Measurements from ENCODE around the gene GPC5. TPM values are rescaled to one million over a fixed set of nuclear protein-coding genes. Genes with fewer than 3 reads are reported as not detected.
"Not testable (repeated sequence)": the region's sequence is repeated elsewhere in the genome, so short reads cannot be mapped to it uniquely, and the experiment has no call there.

Gene GPC5
- total RNA-seq, 2 experiments from 2014 or later, result 0.06 TPM; not detected in 1

GRCh38 chr13:92262100-92262788 lies 863.8 kb downstream of the GPC5 start:
- CTCF ChIA-PET, result interaction anchor here (1.2 kb wide), 1 partner anchor 14 kb away, joined by 3 read pairs; no protein-coding TSS in a partner anchor

GRCh38 chr13:92265408-92265807 lies 867.0 kb downstream of the GPC5 start:
- no peaks in the 10 kb centered on the region for H3K27me3 Mint-ChIP-seq
- POLR2A ChIA-PET, result no interaction called here
- H3K27ac Mint-ChIP-seq, result no peak overlapping the region
- no peak overlapping the region for H3K4me3 Mint-ChIP-seq
- H3K4me1 Mint-ChIP-seq, result no peaks in the 10 kb centered on the region
- CTCF ChIA-PET, result no interaction called here
- DNase-seq, result no peak
- no peaks in the 10 kb centered on the region for H3K36me3 Mint-ChIP-seq (ENCODE audit: low read depth)
- H3K9me3 Mint-ChIP-seq, result no peaks in the 10 kb centered on the region

More at GRCh38 chr13:92262100-92262788, 863.8 kb downstream of the GPC5 start:
- DNase-seq, result no peak
- POLR2A ChIA-PET, result no interaction called here
- Mint-ChIP-seq H3K4me3 (no peak overlapping the region), H3K9me3 (peaks cover 3% of the 10 kb centered on the region), H3K27me3 (no peaks in the 10 kb centered on the region), H3K4me1 (no peaks in the 10 kb centered on the region), H3K36me3 (ENCODE audit: low read depth) (no peaks in the 10 kb centered on the region), H3K27ac (no peak overlapping the region)

GRCh38 chr13:92270990-92271389 lies 872.6 kb downstream of the GPC5 start:
- no peaks in the 10 kb centered on the region for H3K36me3 Mint-ChIP-seq (ENCODE audit: low read depth)
- H3K27ac Mint-ChIP-seq, result no peak overlapping the region
- no peaks in the 10 kb centered on the region for H3K4me1 Mint-ChIP-seq
- DNase-seq, result no peak
- H3K9me3 Mint-ChIP-seq, result no peaks in the 10 kb centered on the region
- H3K27me3 Mint-ChIP-seq, result no peaks in the 10 kb centered on the region
- CTCF ChIA-PET, result no interaction called here
- POLR2A ChIA-PET, result no interaction called here
- no peak overlapping the region for H3K4me3 Mint-ChIP-seq

- Mint-ChIP-seq H3K9me3 (no peaks in the 10 kb centered on the region), H3K36me3 (ENCODE audit: low read depth) (no peaks in the 10 kb centered on the region), H3K4me1 (no peaks in the 10 kb centered on the region), H3K4me3 (no peak overlapping the region), H3K27me3 (no peaks in the 10 kb centered on the region), H3K27ac (no peak overlapping the region)
- DNase-seq, result no peak
- POLR2A ChIA-PET, result no interaction called here
- CTCF ChIA-PET, result no interaction called here
Measured at GRCh38 chr13:92272177-92272576, 873.8 kb downstream of the GPC5 start.

GRCh38 chr13:92280986-92281385 lies 882.6 kb downstream of the GPC5 start:
- CTCF ChIA-PET; H3K27me3 Mint-ChIP-seq; H3K4me3 Mint-ChIP-seq; H3K4me1 Mint-ChIP-seq; POLR2A ChIA-PET; H3K9me3 Mint-ChIP-seq; H3K27ac Mint-ChIP-seq; DNase-seq; H3K36me3 Mint-ChIP-seq (ENCODE audit: low read depth): not testable (repeated sequence)

- H3K4me1 Mint-ChIP-seq; H3K4me3 Mint-ChIP-seq; POLR2A ChIA-PET; H3K36me3 Mint-ChIP-seq (ENCODE audit: low read depth); H3K27ac Mint-ChIP-seq; CTCF ChIA-PET; H3K27me3 Mint-ChIP-seq; DNase-seq: not testable (repeated sequence)
- peaks cover 20% of the 10 kb centered on the region for H3K9me3 Mint-ChIP-seq
Measured at GRCh38 chr13:92290718-92291307, 892.4 kb downstream of the GPC5 start.

- H3K27ac Mint-ChIP-seq; DNase-seq; H3K4me3 Mint-ChIP-seq; POLR2A ChIA-PET; H3K36me3 Mint-ChIP-seq (ENCODE audit: low read depth); CTCF ChIA-PET; H3K27me3 Mint-ChIP-seq; H3K4me1 Mint-ChIP-seq: not testable (repeated sequence)
- H3K9me3 Mint-ChIP-seq, result peaks cover 20% of the 10 kb centered on the region
Measured at GRCh38 chr13:92294533-92294932, 896.1 kb downstream of the GPC5 start.

- H3K36me3 Mint-ChIP-seq (ENCODE audit: low read depth); CTCF ChIA-PET; H3K4me1 Mint-ChIP-seq; H3K27me3 Mint-ChIP-seq; DNase-seq; H3K27ac Mint-ChIP-seq; POLR2A ChIA-PET; H3K4me3 Mint-ChIP-seq: not testable (repeated sequence)
- H3K9me3 Mint-ChIP-seq, result peaks cover 16% of the 10 kb centered on the region
Measured at GRCh38 chr13:92296154-92296671, 897.8 kb downstream of the GPC5 start.

GRCh38 chr13:92297971-92298942 lies 899.8 kb downstream of the GPC5 start:
- ChIA-PET POLR2A (no interaction called here), CTCF (no interaction called here)
- Mint-ChIP-seq H3K4me1 (no peaks in the 10 kb centered on the region), H3K9me3 (peaks cover 6% of the 10 kb centered on the region), H3K27me3 (no peaks in the 10 kb centered on the region), H3K36me3 (ENCODE audit: low read depth) (no peaks in the 10 kb centered on the region), H3K27ac (no peak overlapping the region), H3K4me3 (no peak overlapping the region)
- no peak for DNase-seq

GRCh38 chr13:92300651-92301050 lies 902.2 kb downstream of the GPC5 start:
- no peaks in the 10 kb centered on the region for H3K36me3 Mint-ChIP-seq (ENCODE audit: low read depth)
- ChIA-PET POLR2A (no interaction called here), CTCF (no interaction called here)
- no peak overlapping the region for H3K4me3 Mint-ChIP-seq
- no peak for DNase-seq
- H3K27ac Mint-ChIP-seq, result no peak overlapping the region
- H3K27me3 Mint-ChIP-seq, result no peaks in the 10 kb centered on the region
- H3K9me3 Mint-ChIP-seq, result peaks cover 2% of the 10 kb centered on the region
- H3K4me1 Mint-ChIP-seq, result no peaks in the 10 kb centered on the region

- H3K4me1 Mint-ChIP-seq, result no peaks in the 10 kb centered on the region
- no peaks in the 10 kb centered on the region for H3K36me3 Mint-ChIP-seq (ENCODE audit: low read depth)
- H3K27me3 Mint-ChIP-seq, result no peaks in the 10 kb centered on the region
- ChIA-PET CTCF (interaction anchor here (0.7 kb wide), 1 partner anchor 109 kb away, joined by 5 read pairs; no protein-coding TSS in a partner anchor), POLR2A (no interaction called here)
- DNase-seq, result no peak
- H3K9me3 Mint-ChIP-seq, result no peaks in the 10 kb centered on the region
- no peak overlapping the region for H3K27ac Mint-ChIP-seq
- H3K4me3 Mint-ChIP-seq, result no peak overlapping the region
Measured at GRCh38 chr13:92303428-92303827, 905.0 kb downstream of the GPC5 start.

GRCh38 chr13:92307752-92308151 lies 909.3 kb downstream of the GPC5 start:
- Mint-ChIP-seq H3K9me3 (peaks cover 5% of the 10 kb centered on the region), H3K27ac (no peak overlapping the region), H3K4me3 (no peak overlapping the region), H3K4me1 (no peaks in the 10 kb centered on the region), H3K36me3 (ENCODE audit: low read depth) (no peaks in the 10 kb centered on the region), H3K27me3 (no peaks in the 10 kb centered on the region)
- CTCF ChIA-PET, result no interaction called here
- POLR2A ChIA-PET, result no interaction called here
- no peak for DNase-seq

- Mint-ChIP-seq H3K27ac (no peak overlapping the region), H3K36me3 (ENCODE audit: low read depth) (no peaks in the 10 kb centered on the region), H3K9me3 (peaks cover 5% of the 10 kb centered on the region), H3K4me3 (no peak overlapping the region), H3K4me1 (no peaks in the 10 kb centered on the region), H3K27me3 (no peaks in the 10 kb centered on the region)
- ChIA-PET CTCF (no interaction called here), POLR2A (no interaction called here)
- no peak for DNase-seq
Measured at GRCh38 chr13:92312823-92313222, 914.4 kb downstream of the GPC5 start.
